Smooth muscle cell (in vitro differentiated cells): Measurements from ENCODE around the gene MBD3L4. TPM values are rescaled to one million over a fixed set of nuclear protein-coding genes. Genes with fewer than 3 reads are reported as not detected.
"Not testable (repeated sequence)": the region's sequence is repeated elsewhere in the genome, so short reads cannot be mapped to it uniquely, and the experiment has no call there.

Experiments used
- DNase-seq: peaks from one replicate; lab custom pipeline; 2025; ENCODE audit not compliant: unreplicated experiment; lab: John Stamatoyannopoulos, UW
- H2AFZ ChIP-seq: fragments of 200-600 bp; sonication (generic); 2 replicates; pipeline ENCODE4 v1.6.0; 2016; ENCODE audit warnings: antibody characterized with exemption, low read depth, mild to moderate bottlenecking
- H3F3A ChIP-seq: fragments of 200-600 bp; sonication (generic); 2 replicates; pipeline ENCODE4 v1.6.0; 2017; ENCODE audit warnings: antibody characterized with exemption, low read depth
- H3K27ac ChIP-seq: fragments of 200-600 bp; sonication (generic); 2 replicates; pipeline ENCODE4 v1.5.1; 2016; ENCODE audit warnings: low read depth, mild to moderate bottlenecking
- H3K27me3 ChIP-seq: fragments of 200-600 bp; sonication (generic); 2 replicates; pipeline ENCODE4 v1.6.1; 2016; ENCODE audit warnings: low read depth, mild to moderate bottlenecking
- H3K36me3 ChIP-seq: fragments of 200-600 bp; sonication (generic); 2 replicates; pipeline ENCODE4 v1.5.1; 2016; ENCODE audit warnings: low read depth
- H3K4me1 ChIP-seq: fragments of 200-600 bp; sonication (generic); 2 replicates; pipeline ENCODE4 v1.5.1; 2016; ENCODE audit warnings: low read depth
- H3K4me2 ChIP-seq: fragments of 200-600 bp; sonication (generic); 2 replicates; pipeline ENCODE4 v1.6.0; 2016; ENCODE audit warnings: mild to moderate bottlenecking
- H3K4me3 ChIP-seq: fragments of 200-600 bp; sonication (generic); 2 replicates; pipeline ENCODE4 v1.5.1; 2016; ENCODE audit warnings: mild to moderate bottlenecking
- H3K79me2 ChIP-seq: fragments of 200-600 bp; sonication (generic); 2 replicates; pipeline ENCODE4 v1.6.0; 2016; ENCODE audit warnings: low read depth, mild to moderate bottlenecking
- H3K9ac ChIP-seq: fragments of 200-600 bp; sonication (generic); 2 replicates; pipeline ENCODE4 v1.6.0; 2016; ENCODE audit warnings: low read depth
- H3K9me3 ChIP-seq: fragments of 200-600 bp; sonication (generic); replicated peaks from 2 replicates; pipeline ENCODE4 v1.5.1; 2016; ENCODE audit warnings: low read depth
- H4K20me1 ChIP-seq: fragments of 200-600 bp; sonication (generic); 2 replicates; pipeline ENCODE4 v1.6.0; 2016; ENCODE audit warnings: low read depth
- CTCF ChIP-seq: fragments of 200-600 bp; sonication (generic); IDR thresholded peaks from 2 replicates; pipeline ENCODE4 v1.5.1; 2017; ENCODE audit warnings: borderline replicate concordance, mild to moderate bottlenecking, antibody characterized with exemption; ENCODE audit not compliant: insufficient read depth, poor library complexity, severe bottlenecking
- WGBS: methylation state at CpG from one replicate; pipeline ENCODE4 v1.1.7; 2016; ENCODE audit warnings: low lambda C conversion rate; 5-methylcytosine and 5-hydroxymethylcytosine counted together
- polyA plus RNA-seq: library from polyadenylated mRNA; unstranded; fragments of >200 nt; fragmentation: Nextera tagmentation; extraction: Ambion mirVana; gene quantifications from 2 replicates; pipeline ENCODE4 v1.2.1, GENCODE V29; 2016
- total RNA-seq: library from RNA; depleted of rRNA; stranded (reverse); fragments of >200 nt; gene quantifications from 2 replicates; pipeline ENCODE4 v1.2.3, GENCODE V29; 2014

Gene MBD3L4
- not detected in 2 replicates for total RNA-seq
- polyA plus RNA-seq, result not detected in 2 replicates

GRCh38 chr19:7040079-7040478, at the start of gene MBD3L4:
TSS of gene MBD3L4 (minus strand) at chr19:7040179. CDS start at chr19:7040144, 35 bp downstream.
- H4K20me1 ChIP-seq, H2AFZ ChIP-seq, DNase-seq, H3K9ac ChIP-seq, H3K36me3 ChIP-seq, H3K4me1 ChIP-seq, H3K4me2 ChIP-seq, H3K79me2 ChIP-seq, H3K9me3 ChIP-seq, H3F3A ChIP-seq, H3K27me3 ChIP-seq, H3K4me3 ChIP-seq, H3K27ac ChIP-seq: not testable (repeated sequence)
- WGBS, result 82% methylated on average over 2 of the region's 9 CpGs

- TF ChIP-seq CTCF, result no peak
- Histone ChIP-seq H3K79me2 (no peaks in the 10 kb centered on the region), H3K4me3 (no peak overlapping the region), H3K36me3 (peaks cover 21% of the 10 kb centered on the region), H3K4me2 (no peak overlapping the region), H3K9me3 (peaks cover 27% of the 10 kb centered on the region), H3K27me3 (no peaks in the 10 kb centered on the region), H3K4me1 (no peaks in the 10 kb centered on the region), H3K27ac (no peak overlapping the region), H3K9ac (no peak overlapping the region), H4K20me1 (no peaks in the 10 kb centered on the region), H2AFZ (no peak overlapping the region), H3F3A (no peaks in the 10 kb centered on the region)
- no peak for DNase-seq
- WGBS, result 97% methylated on average over 6 of the region's 6 CpGs
Measured at GRCh38 chr19:7088999-7089398, 49.0 kb upstream of the MBD3L4 start.

- no peaks in the 10 kb centered on the region for H4K20me1 ChIP-seq
- H3K9ac ChIP-seq, result no peak overlapping the region
- peaks cover 73% of the 10 kb centered on the region for H3K9me3 ChIP-seq
- H3K4me2 ChIP-seq, result no peak overlapping the region
- no peaks in the 10 kb centered on the region for H3K79me2 ChIP-seq
- no peak for TF ChIP-seq CTCF
- H3K36me3 ChIP-seq, result peaks cover 75% of the 10 kb centered on the region
- H2AFZ ChIP-seq, result no peak overlapping the region
- no peak overlapping the region for H3K27ac ChIP-seq
- 98% methylated on average over 15 of the region's 15 CpGs for WGBS
- peaks cover 17% of the 10 kb centered on the region for H3F3A ChIP-seq
- H3K4me3 ChIP-seq, result no peak overlapping the region
- no peaks in the 10 kb centered on the region for H3K27me3 ChIP-seq
- no peaks in the 10 kb centered on the region for H3K4me1 ChIP-seq
- no peak for DNase-seq
Measured at GRCh38 chr19:7083076-7083956, 43.3 kb upstream of the MBD3L4 start.

GRCh38 chr19:7078008-7078407, 38.0 kb upstream of the MBD3L4 start:
- H3F3A ChIP-seq, result peaks cover 8% of the 10 kb centered on the region
- no peaks in the 10 kb centered on the region for H4K20me1 ChIP-seq
- H2AFZ ChIP-seq, result no peak overlapping the region
- WGBS, result 98% methylated on average over 2 of the region's 2 CpGs
- H3K4me1 ChIP-seq, result no peaks in the 10 kb centered on the region
- H3K4me2 ChIP-seq, result no peak overlapping the region
- H3K27ac ChIP-seq, result no peak overlapping the region
- H3K27me3 ChIP-seq, result no peaks in the 10 kb centered on the region
- H3K79me2 ChIP-seq, result no peaks in the 10 kb centered on the region
- H3K36me3 ChIP-seq, result peaks cover 80% of the 10 kb centered on the region
- peaks cover 62% of the 10 kb centered on the region for H3K9me3 ChIP-seq
- no peak for TF ChIP-seq CTCF
- H3K9ac ChIP-seq, result no peak overlapping the region
- no peak overlapping the region for H3K4me3 ChIP-seq
- DNase-seq, result no peak
